ENCODE measurements around the gene POLR3B. TPM values are rescaled to one million over a fixed set of nuclear protein-coding genes. Genes with fewer than 3 reads are reported as not detected.

POLR3B gene
- total and polyA plus RNA-seq, 2 of the 8 experiments (the other 6 are each of a cell fraction or from before 2014, with no cell fraction given): 5.0 to 13.2 TPM

GRCh38 chr12:106429043-106429552 lies 71.5 kb downstream of the POLR3B start (continued):
- no peak for TF ChIP-seq CHD7 (IDR thresholded peaks at IDR 0.05; ENCODE audit: insufficient replicate concordance, low read length)

Measured in H1 (cell line).